HG03066 (cell line): ENCODE results near the gene SCUBE3.

ENCODE experiments used
- ATAC-seq: cut with Tn5 transposase; IDR thresholded peaks from one replicate; pipeline ENCODE4 v1.9.1; 2021; ENCODE audit warnings: low read depth; ENCODE audit not compliant: unreplicated experiment

The SCUBE3 gene

DNA sequence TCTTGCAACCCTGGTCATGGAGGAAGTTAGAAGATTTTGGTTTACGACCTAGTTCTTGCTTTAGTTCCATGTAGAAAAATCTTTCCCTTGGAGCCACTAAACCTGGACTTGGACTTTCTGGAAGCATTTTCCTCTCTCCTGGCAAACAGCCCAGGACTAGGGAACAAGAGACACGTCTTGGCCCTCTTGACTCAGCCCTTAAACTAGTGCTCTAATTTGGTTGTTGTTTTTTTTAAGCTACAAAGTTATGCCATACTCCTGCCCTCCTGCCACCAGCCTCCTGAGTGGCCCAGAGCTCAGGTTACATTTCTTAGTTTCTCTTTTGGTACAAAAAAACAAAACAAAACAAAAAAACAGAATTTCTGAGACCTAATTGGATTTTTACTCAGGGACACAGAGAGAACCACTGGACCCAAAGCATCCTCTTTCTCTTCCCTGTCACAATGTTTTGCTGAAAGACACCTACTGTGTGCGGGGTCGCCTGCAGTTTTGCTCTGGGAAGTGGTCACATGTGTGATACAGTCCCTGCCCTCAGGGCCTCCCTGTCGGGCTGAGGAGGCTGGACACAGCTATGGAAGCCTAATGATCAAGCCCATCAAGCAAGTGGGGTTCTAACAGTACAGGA, 32.3 kb upstream of the SCUBE3 start:
- ATAC-seq, result no peak

DNA sequence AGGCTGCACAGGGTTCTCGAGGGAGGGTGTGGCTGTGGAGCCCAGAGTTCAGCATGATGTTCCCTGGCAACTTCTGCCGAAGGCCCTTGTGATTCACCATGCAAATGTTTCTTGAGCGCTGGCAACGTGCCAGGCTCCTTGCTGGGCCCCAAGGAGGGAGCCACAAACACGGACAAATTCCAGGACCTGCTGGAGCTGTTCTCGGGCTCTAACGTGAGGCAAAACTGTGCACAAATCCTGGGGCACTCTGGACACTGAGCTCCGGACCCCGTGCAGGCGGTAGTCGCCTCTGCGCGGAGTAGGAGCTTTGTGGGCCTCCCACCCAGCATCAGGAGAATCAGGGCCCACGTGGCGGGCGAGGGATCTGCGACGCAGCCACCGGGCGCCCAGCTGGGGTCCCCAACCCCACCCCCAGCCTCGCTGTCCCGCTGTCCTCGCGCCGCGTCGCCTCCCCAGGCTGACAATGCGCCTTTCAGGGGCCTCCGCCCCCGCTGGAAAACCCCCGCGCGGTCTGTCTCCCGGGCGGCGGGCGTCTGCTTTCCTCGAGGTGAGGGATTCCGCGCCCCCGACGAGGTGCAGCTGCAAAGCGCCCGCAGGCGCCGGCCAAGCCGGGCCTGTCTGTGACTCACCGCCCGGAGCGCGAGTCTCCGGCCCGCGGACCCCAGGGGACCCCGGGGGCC, 31.7 kb upstream of the SCUBE3 start:
- ATAC-seq, result no peak

DNA sequence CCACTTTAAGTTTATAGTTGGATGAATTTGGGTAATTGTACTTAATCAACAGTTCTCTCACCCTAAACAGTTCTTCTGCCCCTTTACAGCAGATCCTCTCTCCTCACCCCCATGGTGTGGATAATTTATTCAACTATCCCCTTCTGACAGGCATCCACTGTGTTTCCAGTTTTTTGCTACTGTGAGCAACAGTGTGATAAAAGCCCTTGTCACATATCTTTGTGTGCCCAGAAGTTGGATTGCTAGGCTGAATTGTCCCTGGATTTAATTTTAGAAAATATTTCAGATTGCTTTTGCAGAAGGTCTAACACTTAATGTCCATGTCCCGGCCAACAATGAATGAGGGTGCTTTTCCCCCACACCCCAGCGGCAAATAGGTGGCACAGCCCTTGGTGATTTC, 30.5 kb upstream of the SCUBE3 start:
- no peak for ATAC-seq

DNA sequence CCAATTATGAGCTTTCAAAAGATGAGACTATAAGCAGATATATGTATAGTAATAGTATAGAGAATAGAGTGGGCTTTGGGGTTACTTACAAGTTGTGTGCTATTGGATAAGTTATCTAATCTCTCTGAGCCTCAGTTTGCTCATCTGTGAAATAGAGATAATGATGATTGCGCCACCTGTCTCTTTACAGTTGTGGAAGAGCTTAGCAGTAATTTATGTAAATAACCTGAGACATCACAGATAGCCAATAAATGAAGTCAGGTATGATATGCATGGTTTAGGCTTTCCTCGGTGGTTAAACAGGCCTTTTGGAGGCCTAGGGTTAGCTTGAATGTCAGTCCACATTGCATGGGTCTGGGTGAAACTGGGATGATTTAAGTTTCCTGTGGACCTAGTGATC, 29.8 kb upstream of the SCUBE3 start:
- ATAC-seq, result no peak

DNA sequence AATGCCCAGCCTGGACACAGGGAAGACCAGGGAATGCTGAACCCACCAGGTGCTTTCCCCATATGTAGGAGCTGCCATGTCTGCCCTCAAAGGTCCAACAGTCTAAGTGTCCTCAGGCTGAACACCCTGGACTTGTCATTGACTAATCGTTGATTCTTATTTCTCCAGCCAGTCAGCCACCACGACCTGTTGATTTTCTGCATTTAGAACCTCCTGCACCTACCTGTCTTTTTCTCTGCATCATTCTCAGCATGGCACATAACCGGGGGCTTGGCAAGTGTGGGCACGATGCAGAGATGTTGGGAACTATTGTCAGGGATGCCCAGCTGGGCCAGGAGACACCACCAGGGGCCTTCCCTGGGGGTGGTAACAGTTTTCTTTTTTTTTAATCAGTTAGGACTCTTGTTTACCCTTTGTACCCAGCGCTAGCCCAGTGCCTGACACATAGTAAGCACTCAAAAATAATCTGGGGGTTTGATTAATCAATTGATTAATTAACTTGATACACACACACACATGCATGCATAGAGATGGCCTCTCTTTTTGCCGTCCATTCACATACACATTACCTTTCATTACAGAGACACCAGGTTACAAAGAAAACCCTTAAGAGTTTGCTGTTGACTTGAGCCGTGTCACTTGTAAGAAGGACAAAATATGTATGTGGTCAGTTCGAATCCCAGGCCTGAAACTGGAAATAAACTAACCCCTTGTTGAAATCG, 29.0 kb upstream of the SCUBE3 start:
- ATAC-seq, result no peak

DNA sequence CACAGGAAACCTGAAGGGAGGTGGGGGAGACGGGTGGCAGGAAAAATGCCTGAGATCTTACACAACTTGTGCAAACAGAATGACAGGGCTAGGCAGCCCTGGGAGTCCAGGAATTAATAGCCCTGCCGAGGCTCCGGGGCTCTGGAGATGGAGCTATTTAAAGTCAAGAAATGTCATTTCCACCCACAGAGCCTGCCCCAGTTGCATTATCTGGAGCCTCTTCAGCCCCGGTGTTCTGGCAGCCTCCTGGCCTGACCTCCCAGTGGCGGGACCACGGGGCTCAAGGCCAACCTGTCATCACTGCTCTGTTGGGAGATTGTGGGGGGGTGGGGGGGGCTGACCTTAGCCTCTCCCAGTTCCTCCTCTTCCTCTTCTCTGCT, 28.5 kb upstream of the SCUBE3 start:
- no peak for ATAC-seq

DNA sequence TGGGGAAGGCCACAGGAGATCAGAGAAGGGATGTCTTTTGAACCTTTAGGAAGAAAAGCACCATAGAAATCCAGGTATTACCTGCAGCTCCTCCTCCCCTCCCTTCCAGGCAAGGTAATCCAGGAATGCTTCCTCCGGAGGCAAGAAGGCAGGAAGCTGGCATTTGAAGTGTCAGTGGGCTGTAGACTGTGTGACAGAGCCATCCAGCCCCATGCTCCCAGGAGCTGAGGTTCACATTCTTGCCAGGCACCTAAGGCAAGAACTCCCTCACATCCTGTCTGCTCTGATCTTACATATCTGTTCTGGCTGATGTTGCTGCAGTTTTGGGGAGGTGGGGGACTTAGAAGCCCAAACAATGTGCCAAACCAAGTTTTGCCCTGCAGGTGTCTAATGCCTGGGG, 27.8 kb upstream of the SCUBE3 start:
- ATAC-seq, result no peak

DNA sequence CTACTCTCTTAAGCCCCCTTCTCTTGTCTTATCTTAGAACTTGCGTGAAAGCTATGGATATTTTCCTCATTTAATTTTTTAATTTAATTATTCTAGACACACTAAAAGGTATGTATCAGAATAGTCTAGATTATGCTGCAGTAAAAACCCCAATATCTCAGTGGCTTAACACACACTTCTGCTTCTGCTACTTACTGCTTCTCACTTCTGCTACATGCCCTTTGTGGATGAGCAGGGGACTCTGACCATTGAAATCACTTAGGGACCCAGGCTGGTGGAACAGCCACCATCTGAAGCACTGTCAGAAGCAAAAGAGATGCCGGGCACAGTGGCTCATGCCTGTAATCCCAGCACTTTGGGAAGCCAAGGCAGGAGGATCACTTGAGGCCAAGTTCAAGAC, 27.2 kb upstream of the SCUBE3 start:
- ATAC-seq, result no peak

DNA sequence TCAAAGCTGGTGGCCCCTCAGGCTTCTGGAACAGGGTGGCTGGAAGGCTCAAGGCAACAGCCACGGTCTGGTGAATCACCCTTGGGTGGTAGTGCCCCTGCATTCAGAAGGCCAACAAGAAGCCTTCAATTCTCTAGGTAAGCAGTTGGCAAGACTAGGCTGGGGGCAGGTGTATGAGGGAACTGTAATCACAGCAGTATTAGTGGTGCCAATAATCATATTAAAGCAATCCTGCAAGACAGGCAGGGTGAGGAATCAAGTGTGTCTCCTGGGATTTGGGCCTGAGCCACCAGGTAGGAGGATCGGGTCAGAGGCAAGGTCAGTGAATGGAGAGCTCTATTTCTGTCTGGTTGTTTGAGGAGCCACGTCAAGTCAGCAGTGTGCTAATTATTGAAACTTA, 24.9 kb upstream of the SCUBE3 start:
- no peak for ATAC-seq

DNA sequence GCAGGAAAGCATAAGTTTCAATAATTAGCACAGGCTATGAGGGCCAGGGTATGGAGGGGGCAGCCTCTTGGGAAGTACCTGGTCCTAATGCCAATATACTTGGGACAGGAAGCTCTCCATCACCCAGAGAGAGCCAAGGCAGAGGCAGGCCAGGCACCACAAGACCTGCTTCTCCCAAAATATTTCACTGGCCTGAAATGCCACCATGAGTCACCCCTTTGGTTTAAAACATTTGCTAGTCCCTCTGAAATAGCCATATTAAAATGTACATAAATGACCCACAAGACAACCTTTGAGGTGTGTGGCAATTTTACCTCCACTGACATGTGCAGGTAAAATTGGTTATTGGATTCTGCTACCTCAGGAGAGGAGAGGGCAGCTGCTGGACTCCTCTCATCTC, 23.4 kb upstream of the SCUBE3 start:
- ATAC-seq, result no peak

DNA sequence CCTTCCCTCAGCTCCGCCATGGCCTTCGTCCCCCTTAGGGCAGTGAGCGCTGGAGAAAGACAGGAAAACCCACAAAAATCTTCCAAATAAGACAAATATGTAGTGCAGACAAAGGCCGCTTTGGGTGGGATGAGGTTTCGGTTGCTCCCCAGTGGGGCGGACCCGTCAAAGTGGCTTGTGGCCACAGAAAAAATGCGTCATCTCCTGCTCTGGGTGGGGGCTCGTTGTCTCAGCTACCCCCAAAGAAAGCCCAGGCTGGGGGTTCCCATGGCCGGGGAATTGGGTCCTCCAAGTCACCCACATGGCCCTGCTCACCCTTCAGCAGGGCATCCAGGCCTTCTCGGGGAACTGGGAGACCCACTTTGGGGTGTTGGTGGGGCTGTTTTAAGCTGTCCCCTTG, 21.9 kb upstream of the SCUBE3 start:
- ATAC-seq, result no peak

DNA sequence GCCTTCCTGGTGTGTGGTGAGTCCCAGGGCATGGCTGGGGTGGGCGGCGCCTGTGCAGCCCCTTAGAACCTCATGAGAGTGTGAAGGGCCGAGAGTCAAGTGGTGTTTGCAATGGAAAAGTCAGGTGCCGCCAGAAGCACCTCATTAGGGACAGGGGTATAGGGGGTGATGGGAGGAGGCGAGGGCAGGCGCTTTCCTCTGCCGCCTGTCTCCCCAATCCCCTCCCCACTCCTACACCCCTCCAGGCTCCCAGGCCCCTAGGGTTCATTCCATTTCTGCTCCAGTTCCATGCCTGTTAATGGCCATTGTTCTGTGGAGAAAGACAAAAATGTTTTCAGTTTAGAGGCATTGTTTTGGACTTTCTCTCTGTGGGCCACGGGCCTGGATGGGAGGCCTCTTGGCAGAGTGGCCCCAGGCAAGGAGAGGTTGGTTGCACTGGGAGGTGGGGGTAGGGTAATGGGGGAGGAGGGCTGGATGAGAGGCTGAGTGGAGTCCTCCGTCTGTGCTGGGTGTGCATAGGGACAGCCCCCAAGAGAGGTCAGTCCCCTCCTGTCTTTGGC, 21.4 kb upstream of the SCUBE3 start:
- ATAC-seq, result no peak

DNA sequence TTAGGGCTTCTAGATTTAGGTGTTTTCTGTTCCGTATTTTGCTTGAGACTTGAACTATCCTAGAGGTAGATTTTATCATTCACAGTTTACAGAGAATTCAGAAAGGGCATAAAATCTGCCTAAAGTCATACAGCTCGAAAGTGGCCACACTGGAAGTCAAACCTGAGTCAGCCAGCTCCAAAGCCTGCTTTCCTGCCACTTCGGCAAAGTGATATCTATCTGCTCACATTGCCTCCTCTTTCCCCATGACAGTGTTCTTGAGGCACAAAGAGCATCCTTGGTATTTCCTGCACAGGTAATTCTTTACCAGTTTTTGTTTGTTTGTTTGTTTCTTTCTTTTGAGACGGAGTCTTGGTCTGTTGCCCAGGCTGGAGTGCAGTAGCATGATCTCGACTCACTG, 19.4 kb upstream of the SCUBE3 start:
- ATAC-seq, result no peak

DNA sequence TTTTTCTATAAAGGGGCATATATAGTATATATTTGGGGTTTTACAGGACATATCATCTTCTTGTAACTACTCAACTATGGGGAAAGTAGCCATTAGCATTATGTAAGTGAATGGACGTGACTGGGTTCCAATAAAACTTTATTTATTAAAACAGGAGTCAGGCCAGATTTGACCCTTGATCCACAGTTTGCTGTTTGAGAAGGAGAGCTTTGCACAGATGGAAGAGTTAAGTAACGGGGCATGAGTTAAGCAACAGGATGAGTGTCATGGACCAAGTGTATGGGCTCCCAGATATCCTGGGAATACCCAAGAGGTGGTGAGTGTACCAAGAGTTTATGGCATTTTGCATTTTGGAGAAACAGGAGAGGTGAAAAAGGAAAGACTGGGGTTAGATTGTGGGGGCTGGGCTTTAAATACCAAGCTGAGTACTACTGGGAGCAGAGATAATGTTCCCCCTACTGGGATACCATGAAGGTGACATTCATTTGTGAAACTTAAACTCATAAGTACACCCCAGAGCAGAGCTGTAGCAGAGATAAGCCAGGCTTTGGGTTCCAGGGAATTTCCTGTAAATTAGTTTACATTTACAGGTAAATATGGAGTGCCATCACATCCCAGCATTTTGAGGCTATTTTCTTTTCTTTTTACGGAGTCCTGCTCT, 18.5 kb upstream of the SCUBE3 start:
- no peak for ATAC-seq

DNA sequence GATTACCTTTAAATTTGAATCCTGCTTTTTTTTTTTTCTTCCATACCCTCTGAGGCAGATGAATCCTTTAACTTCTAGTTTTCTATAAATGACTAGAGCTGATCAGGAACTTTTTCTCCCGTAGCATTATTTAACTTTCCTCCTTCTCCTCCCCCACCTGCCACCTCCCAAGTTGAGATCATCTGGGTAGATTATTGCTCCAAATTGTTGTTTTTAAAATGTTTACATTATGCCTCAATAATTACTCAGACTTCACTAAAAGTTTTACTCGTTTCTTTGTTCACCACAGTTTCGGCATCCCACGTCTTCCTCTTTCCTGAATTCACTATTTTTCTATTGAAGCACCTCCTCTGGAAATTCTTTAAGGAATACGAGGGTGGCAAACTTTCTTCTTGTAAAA, 16.6 kb upstream of the SCUBE3 start:
- no peak for ATAC-seq

DNA sequence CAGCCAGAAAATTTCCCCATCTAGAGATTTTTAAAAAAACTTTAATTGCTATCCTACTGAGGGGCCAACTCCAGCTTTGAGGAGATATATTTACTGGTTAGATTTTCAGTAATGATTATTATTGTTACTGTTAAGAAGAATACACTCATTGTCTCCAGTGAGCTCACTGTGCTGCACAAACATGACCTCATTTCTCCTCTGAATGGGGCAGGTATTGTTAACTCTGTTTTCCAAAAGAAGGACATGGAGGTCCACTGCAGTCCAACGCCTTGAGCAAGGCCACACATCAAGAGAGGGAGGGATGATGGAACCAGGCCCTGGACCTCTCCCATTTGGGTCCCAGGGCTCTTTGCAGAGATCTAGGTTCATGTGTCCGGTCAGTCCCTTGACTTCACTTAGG, 13.9 kb upstream of the SCUBE3 start:
- ATAC-seq, result no peak

DNA sequence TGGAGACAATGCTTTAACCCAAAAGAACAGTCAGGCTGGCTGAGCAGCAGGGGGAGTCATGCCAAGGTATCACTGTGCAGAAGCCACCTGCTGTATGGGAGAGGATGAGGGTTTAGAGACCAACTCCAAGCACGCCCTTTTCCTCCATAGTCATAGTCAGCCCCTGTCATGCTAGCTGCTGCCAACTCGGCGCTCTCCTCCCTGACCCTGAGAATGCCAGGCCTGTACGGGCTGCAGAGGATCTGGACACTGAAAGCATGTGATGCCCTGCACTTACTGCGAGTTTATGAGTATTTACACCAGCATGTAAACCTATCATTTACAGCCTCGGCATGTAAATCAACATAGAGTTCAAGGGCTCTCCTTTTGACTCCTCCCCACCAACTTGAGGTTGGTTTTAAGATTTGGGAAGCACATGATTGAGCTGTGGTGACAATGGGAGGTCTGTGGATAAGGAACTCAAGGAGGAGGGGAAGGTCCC, 11.7 kb upstream of the SCUBE3 start:
- ATAC-seq, result no peak

DNA sequence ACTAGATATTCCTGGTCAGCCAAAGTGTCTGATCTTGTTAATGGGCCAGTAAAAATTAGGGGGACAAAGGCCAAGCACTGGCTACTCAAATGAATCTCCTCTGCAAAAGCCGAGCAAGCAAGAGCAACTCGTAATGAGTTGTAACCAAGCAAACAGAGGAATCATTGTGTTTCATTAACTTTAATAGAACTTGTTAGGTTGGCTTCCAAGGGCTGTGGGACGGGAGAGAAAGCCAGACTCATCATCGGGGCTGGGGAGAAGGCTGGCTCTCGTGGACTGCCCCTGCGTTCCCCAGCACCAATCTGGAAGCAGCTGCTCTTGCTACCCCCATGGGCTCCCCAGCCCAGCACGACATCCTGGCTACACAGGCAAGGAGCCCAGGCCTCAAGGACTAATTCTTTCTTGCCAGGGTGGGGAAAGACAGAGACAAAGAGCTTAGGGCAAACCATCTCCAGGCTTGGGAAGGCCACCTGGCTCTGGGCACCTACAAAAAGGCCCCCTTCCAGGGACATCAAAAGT, 10.5 kb upstream of the SCUBE3 start:
- ATAC-seq, result no peak

DNA sequence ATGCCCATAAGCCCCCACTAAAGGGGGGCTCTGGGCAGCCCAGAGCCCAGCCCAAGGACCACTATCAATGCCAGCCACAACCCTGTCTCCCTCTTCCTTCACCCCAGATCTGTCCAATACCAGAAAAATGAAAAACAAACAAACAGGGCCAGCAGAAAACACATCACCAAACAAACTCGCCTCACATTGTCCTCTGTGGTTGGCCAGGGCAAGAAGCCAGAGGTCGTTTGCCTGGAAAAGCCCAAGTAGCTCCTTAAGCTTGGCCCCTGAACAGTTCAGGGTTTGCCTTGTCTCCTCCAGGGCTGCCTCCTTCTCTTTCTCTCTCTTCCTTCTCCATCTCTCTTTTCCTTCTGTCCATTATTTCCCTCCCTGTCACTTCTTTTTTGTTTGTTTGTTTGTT, 10.1 kb upstream of the SCUBE3 start:
- ATAC-seq, result no peak

DNA sequence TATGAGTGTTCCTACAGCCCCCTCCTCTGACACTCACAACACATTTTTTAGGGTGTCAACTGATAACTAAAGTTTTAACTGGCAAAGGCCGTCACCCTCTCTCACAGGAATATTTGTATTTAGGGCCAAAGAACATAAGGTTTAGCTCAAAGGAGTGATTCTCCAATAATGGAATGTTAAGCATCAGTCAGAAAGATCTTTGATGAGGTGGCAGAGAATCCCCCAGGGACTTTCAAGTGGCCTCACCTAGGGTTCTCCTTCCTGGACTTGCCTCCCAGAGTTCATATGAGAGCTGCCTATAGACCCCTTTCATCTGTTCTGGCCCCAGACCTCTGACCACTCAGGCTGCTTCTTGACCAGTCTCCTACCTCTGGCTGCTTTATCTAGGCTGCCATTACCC, 7.4 kb upstream of the SCUBE3 start:
- no peak for ATAC-seq

DNA sequence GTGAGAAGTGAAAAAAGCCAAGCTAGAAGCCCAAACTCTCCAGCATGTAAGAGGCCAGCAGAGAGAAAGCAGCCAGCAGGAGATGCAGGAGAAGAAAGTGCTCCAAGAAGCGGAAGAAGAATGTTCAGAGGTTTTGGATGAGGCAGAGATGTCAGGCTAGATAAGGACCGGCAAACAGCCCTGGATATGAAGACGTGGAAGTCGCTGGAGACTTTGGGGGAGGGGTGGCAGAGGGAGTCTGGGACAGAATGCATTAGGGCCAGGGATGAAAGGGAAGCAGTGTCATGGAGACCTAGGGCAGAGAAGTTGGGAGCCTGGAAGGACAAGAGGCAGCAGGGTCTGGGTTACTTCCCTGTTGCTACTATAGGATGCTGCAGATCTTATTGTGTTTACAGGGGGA, 5.3 kb upstream of the SCUBE3 start:
- ATAC-seq, result no peak
